ENCODE measurements around the gene NPAS3.
A peak's percentile ranks its signal among the peaks of the same experiment; 100 is the strongest.

The NPAS3 gene

DNA sequence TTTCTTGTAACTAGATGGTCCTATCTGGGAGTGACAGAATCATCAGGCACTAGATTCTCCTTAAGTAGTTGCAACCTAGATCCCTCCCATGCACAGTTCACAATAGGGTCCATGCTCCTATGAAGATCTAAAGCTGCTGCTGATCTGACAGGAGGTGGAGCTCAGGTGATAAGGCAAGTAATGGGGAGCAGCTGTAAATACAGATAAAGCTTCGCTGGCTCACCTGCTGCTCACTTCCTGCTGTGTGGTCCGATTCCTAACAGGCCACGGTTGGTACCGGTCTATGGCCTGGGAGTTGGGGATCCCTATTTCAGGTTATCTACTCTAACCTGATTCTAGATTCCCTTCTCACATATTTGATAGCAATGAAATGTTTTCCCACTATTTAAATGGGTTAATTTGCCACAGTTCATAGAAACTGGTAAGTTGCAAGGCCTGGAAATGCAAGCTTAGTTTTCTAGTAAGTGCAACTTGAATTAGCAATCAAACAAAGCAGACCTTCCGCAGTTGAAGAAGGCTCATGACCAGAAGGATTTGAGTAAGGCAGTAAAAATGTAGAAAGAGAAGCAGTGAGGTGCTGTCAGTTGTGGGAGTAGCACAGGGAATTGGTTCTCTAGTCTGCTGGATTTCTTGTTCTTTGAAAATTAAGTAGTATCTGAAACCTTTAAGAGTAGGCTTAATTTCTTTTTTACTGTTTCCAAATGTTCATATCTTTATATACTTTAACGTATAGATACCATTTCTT lies 679.9 kb downstream of the NPAS3 start:
- H4K8ac ChIP-seq (ENCODE audit: low read depth, low read length), result no peak overlapping the region
- no peak overlapping the region for H4K91ac ChIP-seq (ENCODE audit: low read depth, low read length)
- no peaks in the 10 kb centered on the region for H3K79me1 ChIP-seq (ENCODE audit: low read length)
- no peak overlapping the region for H4K12ac ChIP-seq (ENCODE audit: low read depth, low read length)
- no peak for DNase-seq
- H3K27me3 ChIP-seq (ENCODE audit: insufficient read depth, low read length), result no peaks in the 10 kb centered on the region
- H2BK120ac ChIP-seq (ENCODE audit: insufficient read depth, low read length, poor library complexity), result no peak overlapping the region
- H3K18ac ChIP-seq (ENCODE audit: low read length), result no peak overlapping the region
- no peak overlapping the region for H3K4me3 ChIP-seq (ENCODE audit: low read depth, low read length)
- H2BK12ac ChIP-seq (ENCODE audit: low read length), result no peak overlapping the region
- no peaks in the 10 kb centered on the region for H3K4me1 ChIP-seq (ENCODE audit: control insufficient read depth in 1 of 2, insufficient read depth in 2 of 2, low read length in 2 of 2)
- H3K27ac ChIP-seq (ENCODE audit: low read depth, low read length), result no peak overlapping the region
- no peak overlapping the region for H3K9ac ChIP-seq (ENCODE audit: low read length)
- no peak overlapping the region for H3K14ac ChIP-seq (ENCODE audit: low read length)
- no peak overlapping the region for H3K4ac ChIP-seq (ENCODE audit: low read depth, low read length)
- no peak overlapping the region for H2BK5ac ChIP-seq (ENCODE audit: low read depth, low read length, poor library complexity)
- no peak overlapping the region for H3K23ac ChIP-seq (ENCODE audit: low read length)
- H3K4me2 ChIP-seq (ENCODE audit: low read length), result no peak overlapping the region
- H2AFZ ChIP-seq (ENCODE audit: insufficient read depth, low read length, poor library complexity), result no peak overlapping the region
- no peaks in the 10 kb centered on the region for H3K36me3 ChIP-seq (ENCODE audit: control insufficient read depth in 1 of 2, insufficient read depth in 2 of 2, low read length in 2 of 2)
- WGBS (ENCODE audit: extremely low coverage, insufficient coverage, insufficient read length), result no CpG with 5 or more reads among the region's 6 CpGs
- H3K79me2 ChIP-seq (ENCODE audit: control insufficient read depth, insufficient read depth, low read length, poor library complexity), result no peaks in the 10 kb centered on the region
- H2AK5ac ChIP-seq (ENCODE audit: low read length), result no peak overlapping the region
- H3K9me3 ChIP-seq (ENCODE audit: insufficient read depth, low read depth, low read length), result no peaks in the 10 kb centered on the region

DNA sequence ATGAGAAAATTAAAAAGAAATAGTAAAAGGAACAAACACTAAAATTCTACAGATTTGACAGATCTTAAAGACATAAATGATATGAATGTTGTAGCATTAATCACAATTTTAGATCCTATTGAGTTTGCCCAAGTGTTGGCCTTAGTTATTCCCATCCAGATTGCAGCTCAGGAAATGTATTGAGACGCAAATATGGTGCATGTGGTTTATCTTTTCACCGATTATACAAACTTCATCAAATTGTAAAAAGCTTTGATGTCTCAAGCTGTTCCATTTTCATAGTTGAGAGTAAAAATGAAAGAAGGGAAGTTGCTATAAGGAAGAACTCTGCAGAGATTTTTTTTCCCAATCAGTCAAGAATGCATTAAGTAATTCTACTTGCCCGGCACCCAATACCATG lies 683.8 kb downstream of the NPAS3 start:
- H3K4me1 ChIP-seq (ENCODE audit: control insufficient read depth in 1 of 2, insufficient read depth in 2 of 2, low read length in 2 of 2), result no peaks in the 10 kb centered on the region
- H2AFZ ChIP-seq (ENCODE audit: insufficient read depth, low read length, poor library complexity), result no peak overlapping the region
- no peak overlapping the region for H4K12ac ChIP-seq (ENCODE audit: low read depth, low read length)
- no peak overlapping the region for H3K18ac ChIP-seq (ENCODE audit: low read length)
- no peak overlapping the region for H2BK12ac ChIP-seq (ENCODE audit: low read length)
- no peak overlapping the region for H3K14ac ChIP-seq (ENCODE audit: low read length)
- no peaks in the 10 kb centered on the region for H3K27me3 ChIP-seq (ENCODE audit: insufficient read depth, low read length)
- no peak overlapping the region for H3K9ac ChIP-seq (ENCODE audit: low read length)
- H3K36me3 ChIP-seq (ENCODE audit: control insufficient read depth in 1 of 2, insufficient read depth in 2 of 2, low read length in 2 of 2), result no peaks in the 10 kb centered on the region
- no peak overlapping the region for H2BK5ac ChIP-seq (ENCODE audit: low read depth, low read length, poor library complexity)
- no peak overlapping the region for H2BK120ac ChIP-seq (ENCODE audit: insufficient read depth, low read length, poor library complexity)
- H3K27ac ChIP-seq (ENCODE audit: low read depth, low read length), result no peak overlapping the region
- H3K4me3 ChIP-seq (ENCODE audit: low read depth, low read length), result no peak overlapping the region
- H2AK5ac ChIP-seq (ENCODE audit: low read length), result no peak overlapping the region
- no peak for DNase-seq
- H3K79me2 ChIP-seq (ENCODE audit: control insufficient read depth, insufficient read depth, low read length, poor library complexity), result no peaks in the 10 kb centered on the region
- H3K79me1 ChIP-seq (ENCODE audit: low read length), result no peaks in the 10 kb centered on the region
- H4K91ac ChIP-seq (ENCODE audit: low read depth, low read length), result no peak overlapping the region
- H4K8ac ChIP-seq (ENCODE audit: low read depth, low read length), result no peak overlapping the region
- H3K9me3 ChIP-seq (ENCODE audit: insufficient read depth, low read depth, low read length), result no peaks in the 10 kb centered on the region
- H3K4ac ChIP-seq (ENCODE audit: low read depth, low read length), result no peak overlapping the region
- no peak overlapping the region for H3K23ac ChIP-seq (ENCODE audit: low read length)
- WGBS (ENCODE audit: extremely low coverage, insufficient coverage, insufficient read length), result no CpG with 5 or more reads among the region's 3 CpGs
- H3K4me2 ChIP-seq (ENCODE audit: low read length), result no peak overlapping the region

DNA sequence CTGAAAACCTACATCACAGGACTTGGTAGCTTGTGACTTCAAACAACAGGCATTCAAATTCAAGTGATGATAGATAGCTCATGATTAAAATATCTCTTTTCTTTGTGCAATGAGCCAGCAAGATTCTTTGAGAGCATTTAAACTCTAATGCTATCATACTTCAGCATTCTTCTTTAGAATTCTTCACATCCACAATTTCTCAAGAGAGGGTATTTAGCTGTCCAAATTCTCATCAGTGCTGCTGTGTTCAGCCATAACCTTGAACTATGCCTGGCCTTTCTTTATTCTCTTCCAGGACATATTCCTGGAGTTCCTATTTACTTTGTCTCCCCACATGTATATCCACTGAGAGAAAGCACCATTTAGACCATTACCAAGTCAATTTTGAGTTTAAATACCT lies 691.1 kb downstream of the NPAS3 start:
- no peaks in the 10 kb centered on the region for H3K9me3 ChIP-seq (ENCODE audit: insufficient read depth, low read depth, low read length)
- no peaks in the 10 kb centered on the region for H3K79me1 ChIP-seq (ENCODE audit: low read length)
- no peak overlapping the region for H4K8ac ChIP-seq (ENCODE audit: low read depth, low read length)
- no peak overlapping the region for H3K18ac ChIP-seq (ENCODE audit: low read length)
- no peak overlapping the region for H3K4me3 ChIP-seq (ENCODE audit: low read depth, low read length)
- H2BK12ac ChIP-seq (ENCODE audit: low read length), result no peak overlapping the region
- no peak overlapping the region for H3K14ac ChIP-seq (ENCODE audit: low read length)
- H3K27me3 ChIP-seq (ENCODE audit: insufficient read depth, low read length), result no peaks in the 10 kb centered on the region
- H3K9ac ChIP-seq (ENCODE audit: low read length), result no peak overlapping the region
- no peak overlapping the region for H3K23ac ChIP-seq (ENCODE audit: low read length)
- no peak overlapping the region for H4K91ac ChIP-seq (ENCODE audit: low read depth, low read length)
- peak; percentile 30 to 86 for DNase-seq
- H3K36me3 ChIP-seq (ENCODE audit: control insufficient read depth in 1 of 2, insufficient read depth in 2 of 2, low read length in 2 of 2), result no peaks in the 10 kb centered on the region
- no peak overlapping the region for H2BK5ac ChIP-seq (ENCODE audit: low read depth, low read length, poor library complexity)
- no peak overlapping the region for H3K27ac ChIP-seq (ENCODE audit: low read depth, low read length)
- no peak overlapping the region for H3K4ac ChIP-seq (ENCODE audit: low read depth, low read length)
- H3K4me1 ChIP-seq (ENCODE audit: control insufficient read depth in 1 of 2, insufficient read depth in 2 of 2, low read length in 2 of 2), result no peaks in the 10 kb centered on the region
- H3K79me2 ChIP-seq (ENCODE audit: control insufficient read depth, insufficient read depth, low read length, poor library complexity), result no peaks in the 10 kb centered on the region
- H2AFZ ChIP-seq (ENCODE audit: insufficient read depth, low read length, poor library complexity), result no peak overlapping the region
- no peak overlapping the region for H2BK120ac ChIP-seq (ENCODE audit: insufficient read depth, low read length, poor library complexity)
- no peak overlapping the region for H4K12ac ChIP-seq (ENCODE audit: low read depth, low read length)
- H3K4me2 ChIP-seq (ENCODE audit: low read length), result no peak overlapping the region
- no peak overlapping the region for H2AK5ac ChIP-seq (ENCODE audit: low read length)

DNA sequence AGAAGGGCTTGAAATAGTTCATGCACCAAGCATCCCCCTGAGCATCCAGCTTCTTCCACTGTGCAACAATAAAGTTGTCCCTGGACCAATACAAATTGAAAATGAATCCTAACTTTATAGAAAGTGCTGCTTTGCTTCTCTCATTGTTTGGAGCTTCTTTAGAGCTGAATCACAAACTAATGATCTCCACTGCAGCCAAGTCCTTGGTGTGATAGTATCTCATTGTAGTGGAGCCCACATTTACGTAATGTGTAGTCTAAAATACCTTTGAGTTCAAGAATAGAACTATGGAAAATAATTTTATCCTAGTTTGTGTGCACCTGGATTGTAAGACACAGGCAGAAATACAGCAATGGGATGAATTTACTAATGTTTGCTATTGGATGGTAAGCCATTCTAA lies 692.3 kb downstream of the NPAS3 start:
- Histone ChIP-seq H4K12ac (ENCODE audit: low read depth, low read length) (no peak overlapping the region), H3K4ac (ENCODE audit: low read depth, low read length) (no peak overlapping the region), H2BK5ac (ENCODE audit: low read depth, low read length, poor library complexity) (no peak overlapping the region), H3K23ac (ENCODE audit: low read length) (no peak overlapping the region), H3K9ac (ENCODE audit: low read length) (no peak overlapping the region), H3K4me1 (ENCODE audit: control insufficient read depth in 1 of 2, insufficient read depth in 2 of 2, low read length in 2 of 2) (no peaks in the 10 kb centered on the region), H3K18ac (ENCODE audit: low read length) (no peak overlapping the region), H2BK12ac (ENCODE audit: low read length) (no peak overlapping the region), H2AK5ac (ENCODE audit: low read length) (no peak overlapping the region), H3K27me3 (ENCODE audit: insufficient read depth, low read length) (no peaks in the 10 kb centered on the region), H3K4me2 (ENCODE audit: low read length) (no peak overlapping the region), H3K14ac (ENCODE audit: low read length) (no peak overlapping the region), H3K27ac (ENCODE audit: low read depth, low read length) (no peak overlapping the region), H3K9me3 (ENCODE audit: insufficient read depth, low read depth, low read length) (no peaks in the 10 kb centered on the region), H3K4me3 (ENCODE audit: low read depth, low read length) (no peak overlapping the region), H4K8ac (ENCODE audit: low read depth, low read length) (no peak overlapping the region), H3K36me3 (ENCODE audit: control insufficient read depth in 1 of 2, insufficient read depth in 2 of 2, low read length in 2 of 2) (no peaks in the 10 kb centered on the region), H2AFZ (ENCODE audit: insufficient read depth, low read length, poor library complexity) (no peak overlapping the region), H3K79me1 (ENCODE audit: low read length) (no peaks in the 10 kb centered on the region), H2BK120ac (ENCODE audit: insufficient read depth, low read length, poor library complexity) (no peak overlapping the region), H4K91ac (ENCODE audit: low read depth, low read length) (no peak overlapping the region), H3K79me2 (ENCODE audit: control insufficient read depth, insufficient read depth, low read length, poor library complexity) (no peaks in the 10 kb centered on the region)
- WGBS (ENCODE audit: extremely low coverage, insufficient coverage, insufficient read length), result no CpG with 5 or more reads among the region's 1 CpG
- DNase-seq, result peak; percentile 31 to 83

Data from trophoblast cell (in vitro differentiated cells and primary cell).